ENCODE data around the gene SSBP1.

The SSBP1 gene

DNA sequence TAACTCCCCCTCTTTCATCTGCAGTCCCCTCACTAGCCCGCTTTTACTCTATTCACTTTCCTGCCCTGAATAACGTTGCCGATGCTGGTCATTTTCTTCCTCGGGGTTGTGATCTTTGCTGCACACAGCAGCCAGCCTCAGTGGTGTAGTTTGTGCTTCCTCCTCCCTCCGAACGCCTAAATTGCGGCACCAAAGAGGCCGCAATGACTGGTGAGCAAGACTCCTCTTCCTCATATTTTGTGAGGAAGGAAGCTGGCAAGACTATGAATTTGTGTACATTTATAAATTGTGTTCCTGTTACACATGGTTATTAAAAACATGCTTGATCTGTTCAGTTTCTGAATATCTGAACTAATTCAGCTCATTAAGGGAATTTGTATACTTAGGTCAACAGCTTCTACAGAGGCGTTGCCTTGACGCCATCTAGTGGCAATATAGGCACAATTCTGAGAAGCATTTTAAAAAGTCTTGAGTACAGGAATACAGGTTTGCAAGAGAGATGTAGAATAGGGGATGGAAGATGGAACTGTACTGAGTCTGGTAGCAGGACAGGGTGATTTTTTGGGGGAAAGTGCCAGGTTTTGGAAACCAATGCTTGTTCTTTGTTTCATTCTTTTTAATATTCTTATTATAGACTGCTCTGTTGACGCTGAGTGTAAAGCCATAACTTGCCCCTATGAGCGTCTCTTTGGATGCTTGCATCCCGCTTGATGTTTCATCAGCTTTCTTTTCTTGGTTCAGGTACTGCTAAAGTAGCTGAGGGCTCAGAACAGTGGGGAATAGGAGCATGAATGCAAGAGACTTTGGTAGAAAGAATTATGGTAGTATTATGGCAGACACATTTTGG, 47.8 kb downstream of the SSBP1 start:
- peak; percentile 17 to 53 for DNase-seq

DNA sequence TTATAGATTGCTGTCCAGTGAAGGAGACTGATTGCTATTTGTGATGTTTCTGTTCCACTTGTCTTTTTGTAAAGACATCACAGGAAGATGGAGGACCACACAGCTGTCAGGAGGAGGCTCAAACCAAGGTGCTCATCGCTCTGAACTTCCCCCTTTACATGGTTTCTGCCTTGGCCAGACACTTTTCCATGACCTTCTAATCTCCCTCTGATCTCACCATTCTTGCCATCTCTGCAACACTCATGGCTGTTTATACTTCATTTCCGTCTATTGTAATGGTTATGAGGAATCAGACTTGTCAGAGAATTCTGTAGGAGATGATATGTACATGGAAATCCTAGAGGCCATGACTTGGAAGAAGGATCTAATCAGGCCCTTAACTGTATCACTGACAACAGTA, 50.1 kb downstream of the SSBP1 start:
- DNase-seq, result no peak

DNA sequence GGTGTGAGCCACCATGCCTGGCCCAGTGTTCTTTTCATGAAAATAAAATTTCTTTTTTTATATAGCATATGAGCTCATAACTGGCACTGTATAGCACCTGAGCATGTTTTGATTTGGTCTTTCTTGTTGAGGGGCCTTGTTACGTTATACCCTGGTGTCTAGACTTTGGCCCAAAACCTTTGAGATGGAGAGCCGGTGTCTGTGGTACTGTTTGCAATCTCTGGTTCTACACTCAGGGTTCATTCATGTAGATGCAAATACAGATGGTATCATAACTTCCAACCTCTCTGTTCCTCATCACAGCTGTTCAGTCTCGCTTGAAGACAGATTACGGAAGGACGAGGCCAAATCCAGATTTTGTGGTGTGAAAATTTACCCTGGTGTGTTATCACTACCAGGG, 51.8 kb downstream of the SSBP1 start, which contains the start of gene TAS2R5:
Gene TAS2R5 (plus strand): TSS at position 301 of the 400 bp plus-strand sequence. CDS start 145 bp downstream, outside the sequence.
- no peak for DNase-seq

DNA sequence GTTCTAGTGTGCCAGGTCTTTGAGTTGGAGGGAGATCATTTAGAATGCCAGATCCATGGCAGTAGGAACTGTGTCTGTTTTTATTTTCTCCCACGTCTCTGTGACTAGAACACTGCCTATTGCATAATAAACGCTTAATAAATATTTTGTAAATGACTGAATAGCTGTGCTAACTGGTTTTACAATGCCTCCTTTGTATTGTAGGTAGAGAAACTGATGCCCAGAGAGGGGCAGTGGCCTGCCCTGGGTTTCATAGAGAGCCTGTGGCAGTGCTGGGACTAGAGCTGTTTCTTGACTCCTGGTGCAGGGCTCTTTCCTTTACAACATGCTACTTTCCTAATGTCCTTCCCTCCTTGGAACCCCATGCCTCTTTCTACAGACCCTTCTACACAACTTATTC, 54.4 kb downstream of the SSBP1 start:
- no peak for DNase-seq
